ENCODE measurements around the gene DMRTA2. TPM values are rescaled to one million over a fixed set of nuclear protein-coding genes. Genes with fewer than 3 reads are reported as not detected.

The DMRTA2 gene
- total and polyA plus RNA-seq, 2 of the 8 experiments (the other 6 are each of a cell fraction or from before 2014, with no cell fraction given), result not detected

- 14% methylated on average over 20 of the region's 20 CpGs; no CpG with 5 or more reads in 1 of the 2 experiments for WGBS, 2 experiments (ENCODE audit: extremely low coverage in 1 of 2, insufficient coverage in 1 of 2, insufficient read length in 1 of 2, insufficient replicate concordance in 2 of 2, low coverage in 1 of 2, low lambda C conversion rate in 2 of 2, missing lambda C conversion rate in 1 of 2)
- peak overlapping the region in 1 of 2 experiments; percentile 55; a peak in 1 of 4 replicates for H3K4me2 ChIP-seq (ENCODE audit: insufficient read depth in 1 of 2, low read depth in 2 of 2, low read length in 2 of 2)
- no peak for FAIRE-seq
Measured at GRCh38 chr1:50426108-50426700, 3.0 kb upstream of the DMRTA2 start.

More at GRCh38 chr1:50426108-50426700, 3.0 kb upstream of the DMRTA2 start:
- TF ChIP-seq SRF (IDR thresholded peaks at IDR 0.05; ENCODE audit: low read depth, low read length) (no peak), BACH1 (IDR thresholded peaks at IDR 0.05; ENCODE audit: low read length) (no peak)
- Histone ChIP-seq H3K23ac (ENCODE audit: insufficient read length) (no peak overlapping the region), H3K79me1 (ENCODE audit: low read depth, low read length) (no peaks in the 10 kb centered on the region), H3K14ac (ENCODE audit: insufficient read length) (no peak overlapping the region), H4K8ac (ENCODE audit: extremely low read depth, insufficient read depth, low read length) (peak overlapping the region; percentile 74; the same call in 1 of the 2 replicates), H2BK20ac (ENCODE audit: low read length) (no peak overlapping the region), H3K18ac (ENCODE audit: extremely low read depth, low read length) (no peak overlapping the region; the same call in 1 of the 2 replicates), H3K9me3 (ENCODE audit: insufficient read depth in 2 of 2, low read depth in 1 of 2, low read length in 1 of 2) (no peaks in the 10 kb centered on the region; a peak in 1 of 4 replicates), H4K20me1 (replicated peaks in 1 of 2; ENCODE audit: control insufficient read depth in 1 of 2, insufficient read depth in 2 of 2, low read length in 2 of 2) (peaks cover 11 to 40% of the 10 kb centered on the region in 2 experiments), H3K36me3 (ENCODE audit: control insufficient read depth in 2 of 4, insufficient read depth in 4 of 4, low read length in 3 of 4) (peaks cover 0 to 1% (median 0%) of the 10 kb centered on the region in 4 experiments; a peak in 1 of 8 replicates), H3K27me3 (replicated peaks in 1 of 4; ENCODE audit: control insufficient read depth in 3 of 4, extremely low read depth in 1 of 4, insufficient read depth in 3 of 4, low read length in 3 of 4) (peaks cover 88 to 100% (median 98%) of the 10 kb centered on the region in 4 experiments), H3K79me2 (ENCODE audit: control insufficient read depth in 1 of 2, insufficient read depth in 2 of 2, low read length in 2 of 2) (no peaks in the 10 kb centered on the region), H3K4ac (replicated peaks; ENCODE audit: insufficient read length, low read depth, low read length) (no peak overlapping the region), H2BK15ac (ENCODE audit: low read length) (no peak overlapping the region), H4K5ac (ENCODE audit: insufficient read length, low read depth, low read length) (no peak overlapping the region), H2BK12ac (ENCODE audit: low read depth, low read length) (peak overlapping the region; percentile 10; the same call in 1 of the 2 replicates), H3K27ac (ENCODE audit: low read depth, low read length) (no peak overlapping the region), H2BK120ac (replicated peaks; ENCODE audit: low read depth, low read length) (no peak overlapping the region), H3K23me2 (ENCODE audit: low read depth, low read length) (peaks cover 11% of the 10 kb centered on the region; the same call in 1 of the 2 replicates), H3K4me3 (ENCODE audit: extremely low read depth in 1 of 4, insufficient read depth in 2 of 4, low read depth in 3 of 4, low read length in 4 of 4) (no peak overlapping the region), H3K56ac (replicated peaks; ENCODE audit: insufficient read length, low read depth, low read length) (no peak overlapping the region), H2BK5ac (ENCODE audit: low read depth, low read length) (no peak overlapping the region), H2AK5ac (ENCODE audit: low read depth, low read length) (no peak overlapping the region), H3K9ac (replicated peaks in 1 of 4; ENCODE audit: extremely low read depth in 1 of 4, low read depth in 3 of 4, low read length in 3 of 4) (no peak overlapping the region), H2AFZ (ENCODE audit: low read length) (no peak overlapping the region), H4K91ac (replicated peaks; ENCODE audit: insufficient read length, low read length) (no peak overlapping the region), H3K4me1 (replicated peaks in 1 of 4; ENCODE audit: control insufficient read depth in 3 of 4, insufficient read depth in 4 of 4, low read length in 3 of 4) (peaks cover 10 to 27% (median 14%) of the 10 kb centered on the region in 4 experiments)
- CTCF ChIA-PET (ENCODE audit: partially characterized antibody), result interaction anchor here (2.0 to 7.4 kb wide), 4 partner anchors 9 to 179 kb away, joined by 9 to 32 read pairs (median 12); no protein-coding TSS in a partner anchor
- POLR2A ChIA-PET (ENCODE audit: partially characterized antibody), result interaction anchor here (0.6 to 1.8 kb wide), 2 partner anchors 11 to 144 kb away, joined by 4 to 7 read pairs; no protein-coding TSS in a partner anchor
- peak in 1 of 2 experiments; percentile 53 for DNase-seq (ENCODE audit: low read depth in 1 of 2, low spot score in 2 of 2)

All from H1 (cell line).